Right atrium auricular region (tissue), 2 donors: Measurements from ENCODE around the gene NT5M. TPM values are rescaled to one million over a fixed set of nuclear protein-coding genes. Genes with fewer than 3 reads are reported as not detected.
"Not testable (repeated sequence)": the region's sequence is repeated elsewhere in the genome, so short reads cannot be mapped to it uniquely, and the experiment has no call there.

Experiments
- DNase-seq: peaks from one replicate; pipeline ENCODE4 v3.0.0-alpha.2; 2019; ENCODE audit warnings: low spot score
- H3K27ac ChIP-seq, 2 donors: fragments of 200-600 bp; sonication (generic); 1 replicate in 1 of 2; 2 replicates in 1 of 2; pipeline ENCODE4 v1.5.1; 2016 to 2019
- H3K27me3 ChIP-seq, 2 donors: fragments of 200-600 bp; sonication (generic); one replicate each; pipeline versions ENCODE4 v1.5.1 to v1.6.0; 2017 to 2019
- H3K36me3 ChIP-seq: fragments of 200-600 bp; sonication (generic); one replicate; pipeline ENCODE4 v1.5.1; 2016
- H3K4me1 ChIP-seq, 2 donors: fragments of 200-600 bp; sonication (generic); one replicate each; pipeline versions ENCODE4 v1.5.1 to v1.6.0; 2017 to 2019
- H3K4me3 ChIP-seq, 2 donors: fragments of 200-600 bp; sonication (generic); 1 replicate in 1 of 2; 2 replicates in 1 of 2; pipeline ENCODE4 v1.5.1; 2017 to 2019; ENCODE audit warnings: mild to moderate bottlenecking in 1 of 2, moderate library complexity in 1 of 2
- H3K9me3 ChIP-seq, 2 donors: fragments of 200-600 bp; sonication (generic); one replicate each; pipeline ENCODE4 v1.5.1; 2019
- total RNA-seq, 2 donors: library from RNA; depleted of rRNA; stranded (reverse); fragments of >200 nt; gene quantifications; one replicate each; pipeline ENCODE4 v1.1.0, GENCODE V29; 2016
- TF ChIP-seq, protein P1 (sequence below), 2 donors: fragments of 200-600 bp; sonication (generic); IDR thresholded peaks; one replicate each; pipeline ENCODE4 v1.5.1; 2019; ENCODE audit warnings: antibody characterized with exemption in 2 of 2

The NT5M gene
- 1 to 10 TPM; 4.3 to 6.7 TPM for total RNA-seq

DNA sequence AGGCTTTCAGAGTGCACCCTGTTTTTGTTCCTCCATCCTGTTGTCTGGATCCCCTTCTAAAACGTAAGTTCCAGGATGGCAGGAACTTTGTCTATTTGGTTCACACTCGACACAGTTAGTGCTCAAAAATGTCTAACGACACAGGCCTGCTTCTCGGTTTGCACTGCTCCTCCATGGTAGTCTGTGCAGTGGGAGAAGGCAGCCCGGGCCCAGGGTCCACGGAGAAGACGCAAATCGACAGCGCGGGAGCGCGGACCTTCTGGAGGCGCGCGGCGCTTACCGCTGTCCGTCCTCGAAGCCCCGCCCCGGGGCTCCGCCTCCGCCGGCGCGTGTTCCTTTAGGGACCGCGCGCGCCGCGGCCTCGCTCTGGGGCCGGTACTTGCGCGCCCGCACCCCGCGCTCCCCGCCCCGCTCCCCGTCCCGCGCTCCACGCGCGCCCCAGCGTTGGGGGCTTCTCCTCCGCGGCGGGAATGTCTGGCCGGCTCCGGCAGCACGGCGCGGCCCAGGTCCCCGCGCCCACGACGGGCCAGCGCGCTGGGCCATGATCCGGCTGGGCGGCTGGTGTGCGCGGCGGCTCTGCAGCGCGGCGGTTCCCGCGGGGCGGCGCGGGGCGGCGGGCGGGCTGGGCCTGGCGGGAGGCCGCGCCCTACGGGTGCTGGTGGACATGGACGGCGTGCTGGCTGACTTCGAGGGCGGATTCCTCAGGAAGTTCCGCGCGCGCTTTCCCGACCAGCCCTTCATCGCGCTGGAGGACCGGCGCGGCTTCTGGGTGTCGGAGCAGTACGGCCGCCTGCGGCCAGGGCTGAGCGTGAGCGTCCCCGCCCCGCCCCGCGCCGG, at the start of gene NT5M:
Gene NT5M, plus strand, starts transcription at position 364 of the 837 bp plus-strand sequence. Its CDS starts 178 bp downstream, at position 542.
- H3K36me3 ChIP-seq: no peaks in the 10 kb centered on the region
- peak within 1 kb of the TSS; percentile 59 to 71 for H3K27ac ChIP-seq
- TF ChIP-seq, protein P1, sequence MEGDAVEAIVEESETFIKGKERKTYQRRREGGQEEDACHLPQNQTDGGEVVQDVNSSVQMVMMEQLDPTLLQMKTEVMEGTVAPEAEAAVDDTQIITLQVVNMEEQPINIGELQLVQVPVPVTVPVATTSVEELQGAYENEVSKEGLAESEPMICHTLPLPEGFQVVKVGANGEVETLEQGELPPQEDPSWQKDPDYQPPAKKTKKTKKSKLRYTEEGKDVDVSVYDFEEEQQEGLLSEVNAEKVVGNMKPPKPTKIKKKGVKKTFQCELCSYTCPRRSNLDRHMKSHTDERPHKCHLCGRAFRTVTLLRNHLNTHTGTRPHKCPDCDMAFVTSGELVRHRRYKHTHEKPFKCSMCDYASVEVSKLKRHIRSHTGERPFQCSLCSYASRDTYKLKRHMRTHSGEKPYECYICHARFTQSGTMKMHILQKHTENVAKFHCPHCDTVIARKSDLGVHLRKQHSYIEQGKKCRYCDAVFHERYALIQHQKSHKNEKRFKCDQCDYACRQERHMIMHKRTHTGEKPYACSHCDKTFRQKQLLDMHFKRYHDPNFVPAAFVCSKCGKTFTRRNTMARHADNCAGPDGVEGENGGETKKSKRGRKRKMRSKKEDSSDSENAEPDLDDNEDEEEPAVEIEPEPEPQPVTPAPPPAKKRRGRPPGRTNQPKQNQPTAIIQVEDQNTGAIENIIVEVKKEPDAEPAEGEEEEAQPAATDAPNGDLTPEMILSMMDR (IDR thresholded peaks at IDR 0.05): no peak
- peak; percentile 64 for DNase-seq
- H3K27me3 ChIP-seq: no peaks in the 10 kb centered on the region
- peak within 1 kb of the TSS; percentile 42 to 56 for H3K4me3 ChIP-seq
- H3K4me1 ChIP-seq: peaks cover 0 to 27% of the 10 kb centered on the region in 2 donors
- H3K9me3 ChIP-seq: no peaks in the 10 kb centered on the region

DNA sequence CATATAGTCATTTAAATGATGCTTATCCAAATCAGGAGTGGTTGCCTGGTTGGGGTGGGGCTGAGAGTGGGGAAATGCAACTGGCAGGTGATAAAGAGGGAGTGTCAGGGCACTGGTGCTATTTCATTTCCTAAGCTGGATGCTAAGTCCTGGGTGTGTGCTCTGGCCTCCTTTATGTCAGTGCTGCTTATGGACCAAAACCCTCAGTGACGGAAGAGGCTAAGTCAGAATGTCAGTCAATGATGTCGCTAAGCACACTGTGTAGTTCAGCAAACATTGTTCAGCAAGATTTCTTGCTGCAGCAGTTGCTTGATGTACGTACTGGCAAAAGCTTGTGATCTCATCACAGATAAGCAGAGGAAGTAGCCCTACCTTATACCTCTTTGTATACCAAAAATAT, 49.8 kb upstream of the NT5M start:
- peaks cover 0 to 10% of the 10 kb centered on the region in 2 donors for H3K4me1 ChIP-seq
- H3K27me3 ChIP-seq: no peaks in the 10 kb centered on the region
- H3K9me3 ChIP-seq: no peaks in the 10 kb centered on the region
- H3K27ac ChIP-seq: no peak overlapping the region
- H3K4me3 ChIP-seq: no peak overlapping the region
- DNase-seq: no peak
- H3K36me3 ChIP-seq: peaks cover 62% of the 10 kb centered on the region
- TF ChIP-seq, protein P1 (IDR thresholded peaks at IDR 0.05): no peak

DNA sequence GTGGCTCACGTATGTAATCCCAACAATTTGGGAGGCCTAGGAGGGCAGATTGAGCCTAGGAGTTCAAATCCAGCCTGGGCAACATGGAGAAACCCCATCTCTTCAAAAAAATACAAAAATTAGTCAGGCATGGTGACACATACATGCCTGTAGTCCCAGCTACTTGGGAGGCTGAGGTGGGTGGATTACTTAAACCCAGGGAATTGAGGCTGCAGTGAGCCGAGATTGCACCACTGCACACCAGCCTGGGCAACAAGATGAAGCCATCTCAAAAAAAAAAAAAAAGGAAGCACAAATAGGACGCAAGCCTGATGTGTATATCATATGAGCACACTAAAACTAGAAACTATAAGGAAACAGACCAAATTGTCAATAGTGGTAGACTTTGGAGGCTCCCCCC, 49.1 kb upstream of the NT5M start:
- no peaks in the 10 kb centered on the region for H3K27me3 ChIP-seq
- no peak for DNase-seq
- H3K4me1 ChIP-seq: peaks cover 0 to 10% of the 10 kb centered on the region in 2 donors
- H3K36me3 ChIP-seq: peaks cover 62% of the 10 kb centered on the region
- no peak overlapping the region for H3K27ac ChIP-seq
- TF ChIP-seq, protein P1 (IDR thresholded peaks at IDR 0.05): no peak
- H3K4me3 ChIP-seq: no peak overlapping the region
- H3K9me3 ChIP-seq: no peaks in the 10 kb centered on the region

DNA sequence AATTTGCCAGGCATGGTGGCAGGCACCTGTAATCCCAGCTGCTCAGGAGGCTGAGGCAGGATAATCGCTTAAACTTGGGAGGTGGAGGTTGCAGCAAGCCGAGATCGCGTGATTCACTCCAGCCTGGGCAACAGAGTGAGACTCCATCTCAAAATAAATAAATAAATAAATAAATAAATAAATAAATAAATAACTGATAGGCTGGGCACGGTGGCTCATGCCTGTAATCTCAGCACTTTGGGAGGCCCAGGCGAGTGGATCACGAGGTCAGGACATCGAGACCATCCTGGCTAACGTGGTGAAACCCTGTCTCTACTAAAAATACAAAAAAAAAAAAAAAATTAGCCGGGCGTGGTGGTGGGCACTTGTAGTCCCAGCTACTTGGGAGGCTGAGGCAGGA, 47.5 kb upstream of the NT5M start:
- not testable (repeated sequence) for H3K4me3 ChIP-seq, DNase-seq, H3K27ac ChIP-seq, H3K9me3 ChIP-seq, H3K27me3 ChIP-seq
- Histone ChIP-seq H3K4me1 (peaks cover 0 to 10% of the 10 kb centered on the region in 2 donors), H3K36me3 (peaks cover 64% of the 10 kb centered on the region)

DNA sequence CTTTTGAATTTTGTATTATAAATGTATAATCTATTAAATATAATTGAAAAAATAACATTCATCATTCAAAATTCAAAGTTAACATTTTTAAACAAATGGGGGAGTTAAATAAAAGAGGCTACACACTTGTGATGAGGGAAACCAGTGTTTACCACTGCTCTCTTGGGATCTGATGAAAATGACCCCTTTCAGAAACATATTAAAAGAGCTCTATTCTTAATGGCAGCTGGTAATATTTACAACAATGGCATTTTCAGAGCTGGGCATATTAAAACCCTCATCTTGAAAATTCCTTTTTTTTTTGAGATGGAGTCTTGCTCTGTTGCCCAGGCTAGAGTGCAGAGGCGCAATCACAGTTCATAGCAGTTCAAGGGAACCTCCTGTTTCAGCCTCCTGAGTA, 46.9 kb upstream of the NT5M start:
- no peak overlapping the region for H3K4me3 ChIP-seq
- H3K9me3 ChIP-seq: no peaks in the 10 kb centered on the region
- TF ChIP-seq, protein P1 (IDR thresholded peaks at IDR 0.05): no peak
- no peak for DNase-seq
- H3K27me3 ChIP-seq: no peaks in the 10 kb centered on the region
- H3K4me1 ChIP-seq: peaks cover 0 to 10% of the 10 kb centered on the region in 2 donors
- H3K36me3 ChIP-seq: peaks cover 70% of the 10 kb centered on the region
- H3K27ac ChIP-seq: no peak overlapping the region

DNA sequence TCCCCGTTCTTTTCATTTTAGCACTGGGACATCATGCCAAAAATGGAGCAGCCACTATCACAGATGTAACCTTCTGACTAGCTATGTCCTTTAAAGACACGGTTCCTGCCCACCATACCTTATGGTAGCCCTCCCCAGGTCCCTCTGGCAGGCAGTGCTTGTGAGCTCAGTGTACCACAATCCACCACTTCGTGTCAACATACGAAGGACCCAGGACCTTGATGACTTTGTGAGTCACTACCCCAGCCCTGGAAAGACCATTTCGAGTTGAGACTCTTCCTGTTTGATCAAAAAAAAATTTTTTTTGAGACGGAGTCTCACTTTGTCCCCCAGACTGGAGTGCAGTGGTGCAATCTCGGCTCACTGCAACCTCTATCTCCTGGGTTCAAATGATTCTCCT, 45.2 kb upstream of the NT5M start:
- H3K27ac ChIP-seq: no peak overlapping the region
- no peaks in the 10 kb centered on the region for H3K9me3 ChIP-seq
- no peaks in the 10 kb centered on the region for H3K27me3 ChIP-seq
- TF ChIP-seq, protein P1 (IDR thresholded peaks at IDR 0.05): no peak
- H3K36me3 ChIP-seq: peaks cover 79% of the 10 kb centered on the region
- no peak for DNase-seq
- no peak overlapping the region for H3K4me3 ChIP-seq
- H3K4me1 ChIP-seq: no peaks in the 10 kb centered on the region
